SK-N-SH treated with all-trans-retinoic acid at 6 μM for 48 hours (cell line): ENCODE measurements around the gene CCL4.

Experiments used
- ATAC-seq: fragments of 200-7000 bp; cut with Tn5 transposase; 3 replicates; pipeline ENCODE4 v1.9.1; 2020; ENCODE audit warnings: mild to moderate bottlenecking, moderate library complexity
- ARNTL ChIP-seq: fragments of 450-650 bp; formaldehyde crosslinking; IDR thresholded peaks from 2 replicates; pipeline ENCODE4 v1.5.0; 2020; ENCODE audit warnings: low read depth, mild to moderate bottlenecking, moderate library complexity, borderline replicate concordance
- BACH2 ChIP-seq: fragments of 250-450 bp; sonication (Bioruptor Pico); IDR thresholded peaks from 2 replicates; pipeline ENCODE4 v1.9.0; 2021; ENCODE audit warnings: mild to moderate bottlenecking, borderline replicate concordance
- CREB5 ChIP-seq: fragments of 250-450 bp; sonication (Bioruptor Pico); IDR thresholded peaks from 2 replicates; pipeline ENCODE4 v1.5.1; 2020; ENCODE audit warnings: low read depth, mild to moderate bottlenecking, moderate library complexity
- CSDC2 ChIP-seq: fragments of 250-450 bp; sonication (Bioruptor Pico); IDR thresholded peaks from 2 replicates; pipeline ENCODE4 v1.5.0; 2020; ENCODE audit warnings: mild to moderate bottlenecking, moderate library complexity
- ESRRG ChIP-seq: fragments of 250-450 bp; sonication (Bioruptor Pico); IDR thresholded peaks from 2 replicates; pipeline ENCODE4 v1.6.1; 2021; ENCODE audit warnings: mild to moderate bottlenecking
- GLIS3 ChIP-seq: fragments of 250-450 bp; sonication (Bioruptor Pico); IDR thresholded peaks from 2 replicates; pipeline ENCODE4 v1.5.0; 2020; ENCODE audit warnings: mild to moderate bottlenecking, moderate library complexity
- ISL1 ChIP-seq: fragments of 250-450 bp; sonication (Bioruptor Pico); IDR thresholded peaks from 2 replicates; pipeline ENCODE4 v2.1.2; 2022; ENCODE audit warnings: mild to moderate bottlenecking, moderate library complexity
- OSR1 ChIP-seq: fragments of 250-450 bp; sonication (Bioruptor Pico); IDR thresholded peaks from 2 replicates; pipeline ENCODE4 v1.8.0; 2022; ENCODE audit warnings: moderate library complexity, mild to moderate bottlenecking, inconsistent platforms
- PATZ1 ChIP-seq: fragments of 250-450 bp; sonication (Bioruptor Pico); IDR thresholded peaks from 2 replicates; pipeline ENCODE4 v1.8.0; 2020; ENCODE audit warnings: mild to moderate bottlenecking, moderate library complexity, borderline replicate concordance
- PPARA ChIP-seq: fragments of 250-450 bp; sonication (Bioruptor Pico); IDR thresholded peaks from 2 replicates; pipeline ENCODE4 v1.5.0; 2020; ENCODE audit warnings: mild to moderate bottlenecking, borderline replicate concordance
- RARB ChIP-seq: fragments of 250-450 bp; sonication (Bioruptor Pico); IDR thresholded peaks from 2 replicates; pipeline ENCODE4 v1.8.0; 2021; ENCODE audit warnings: mild to moderate bottlenecking, moderate library complexity
- SNAI2 ChIP-seq: fragments of 250-450 bp; sonication (Bioruptor Pico); IDR thresholded peaks from 2 replicates; pipeline ENCODE4 v1.5.0; 2020; ENCODE audit warnings: mild to moderate bottlenecking, moderate library complexity
- TCF4 ChIP-seq: fragments of 250-450 bp; sonication (Bioruptor Pico); IDR thresholded peaks from 2 replicates; pipeline ENCODE4 v1.8.0; 2021; ENCODE audit warnings: mild to moderate bottlenecking, moderate library complexity, borderline replicate concordance
- TOX ChIP-seq: fragments of 250-450 bp; sonication (Bioruptor Pico); IDR thresholded peaks from 2 replicates; pipeline ENCODE4 v1.8.0; 2021; ENCODE audit warnings: mild to moderate bottlenecking, moderate library complexity, borderline replicate concordance
- ZC3H10 ChIP-seq: fragments of 250-450 bp; sonication (Bioruptor Pico); IDR thresholded peaks from 2 replicates; pipeline ENCODE4 v1.5.1; 2021; ENCODE audit warnings: mild to moderate bottlenecking, moderate library complexity
- ZFP3 ChIP-seq: fragments of 250-450 bp; sonication (Bioruptor Pico); IDR thresholded peaks from 2 replicates; pipeline ENCODE4 v1.5.0; 2020; ENCODE audit warnings: mild to moderate bottlenecking, moderate library complexity
- ZFP30 ChIP-seq: fragments of 450-650 bp; formaldehyde crosslinking; IDR thresholded peaks from 2 replicates; pipeline ENCODE4 v1.5.0; 2022; ENCODE audit warnings: mild to moderate bottlenecking, moderate library complexity
- ZNF565 ChIP-seq: fragments of 450-650 bp; formaldehyde crosslinking; conservative IDR thresholded peaks from 2 replicates; pipeline ENCODE4 v1.5.0; 2020; ENCODE audit warnings: low read depth, mild to moderate bottlenecking, moderate library complexity
- ZNF70 ChIP-seq: fragments of 450-650 bp; formaldehyde crosslinking; IDR thresholded peaks from 2 replicates; pipeline ENCODE4 v1.5.0; 2020; ENCODE audit warnings: mild to moderate bottlenecking, moderate library complexity
- ZNF8 ChIP-seq: fragments of 450-650 bp; formaldehyde crosslinking; IDR thresholded peaks from 2 replicates; pipeline ENCODE4 v1.5.0; 2020; ENCODE audit warnings: mild to moderate bottlenecking, moderate library complexity
- TF ChIP-seq, protein P1 (sequence below): fragments of 250-450 bp; sonication (Bioruptor Pico); IDR thresholded peaks from 2 replicates; pipeline ENCODE4 v1.5.0; 2020; ENCODE audit warnings: mild to moderate bottlenecking, moderate library complexity

The CCL4 gene

DNA sequence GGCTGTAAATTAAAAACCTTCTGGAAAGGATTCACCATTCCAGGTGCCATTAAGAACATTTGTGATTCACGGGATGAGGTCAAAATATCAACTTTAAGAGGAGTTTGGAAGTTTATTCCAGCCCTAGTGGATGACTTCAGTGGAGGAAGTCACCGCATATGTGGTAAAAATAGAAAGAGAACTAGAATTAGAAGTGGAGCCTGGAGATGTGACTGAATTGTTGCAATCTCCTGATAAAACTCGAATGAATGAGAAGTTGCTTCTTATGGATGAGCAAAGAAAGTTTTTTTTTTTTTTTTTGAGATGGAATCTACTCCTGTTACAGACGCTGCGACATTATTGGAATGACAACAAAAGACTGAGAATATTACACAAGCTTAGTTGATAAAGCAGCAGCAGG lies 26.7 kb downstream of the CCL4 start:
- TF ChIP-seq OSR1 (CRISPR knock-in tag) (no peak), ESRRG (no peak), CREB5 (CRISPR knock-in tag) (no peak), BACH2 (no peak), ZFP3 (no peak), ARNTL (no peak), ZFP30 (CRISPR knock-in tag) (no peak), ZNF565 (CRISPR knock-in tag) (no peak), ZC3H10 (CRISPR knock-in tag) (no peak), SNAI2 (CRISPR knock-in tag) (no peak), PPARA (no peak), ZNF8 (CRISPR knock-in tag) (no peak), GLIS3 (no peak), ZNF70 (CRISPR knock-in tag) (no peak)

DNA sequence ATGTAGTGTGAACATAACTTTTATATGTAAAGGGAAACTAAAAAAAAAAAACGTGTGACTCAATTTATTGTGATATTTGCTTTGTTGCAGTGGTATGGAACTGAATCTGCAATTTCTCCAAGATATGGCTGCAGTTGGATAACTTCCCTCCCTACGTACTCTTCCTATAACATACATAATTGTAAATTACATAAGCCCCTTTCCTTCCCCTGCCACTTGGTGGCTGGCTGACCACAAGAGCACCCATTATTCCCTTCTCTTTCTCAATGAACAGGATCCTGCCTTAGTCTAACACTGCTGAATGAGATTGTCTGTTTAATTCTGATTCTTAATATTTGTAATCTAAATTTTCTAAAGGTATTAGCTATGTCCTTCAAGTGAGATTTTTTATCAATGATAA lies 27.8 kb downstream of the CCL4 start:
- no peak for TF ChIP-seq ZNF70 (CRISPR knock-in tag)
- TF ChIP-seq ZC3H10 (CRISPR knock-in tag), result no peak
- no peak for TF ChIP-seq TCF4 (CRISPR knock-in tag)
- TF ChIP-seq, all 23 proteins: peak for 0
- no peak for ATAC-seq

More for the DNA sequence above, 26.7 kb downstream of the CCL4 start:
- ATAC-seq, result no peak

DNA sequence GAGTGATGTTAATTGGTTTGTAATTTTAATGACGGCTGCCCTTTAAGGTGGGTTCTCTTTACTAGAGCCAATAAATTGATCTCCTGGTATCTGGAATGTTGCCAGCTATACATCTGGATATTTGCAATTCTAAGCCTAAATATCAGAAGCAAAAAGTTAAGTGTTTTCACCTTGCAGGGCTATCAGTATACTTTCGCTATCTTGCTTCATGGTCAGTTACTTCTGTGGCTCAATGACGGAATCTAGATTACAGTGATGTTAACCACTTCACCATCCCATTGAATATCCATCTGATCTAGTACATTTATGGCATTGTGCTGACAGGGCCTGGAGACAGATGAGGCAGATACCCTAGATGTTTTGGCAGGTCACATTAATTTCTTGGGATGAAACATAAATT lies 28.3 kb downstream of the CCL4 start:
- TF ChIP-seq ZNF565 (CRISPR knock-in tag) (no peak), ZNF70 (CRISPR knock-in tag) (no peak), CREB5 (CRISPR knock-in tag) (no peak), CSDC2 (CRISPR knock-in tag) (no peak), TOX (CRISPR knock-in tag) (no peak), SNAI2 (CRISPR knock-in tag) (no peak), OSR1 (CRISPR knock-in tag) (no peak), RARB (no peak)
- no peak for ATAC-seq

- ATAC-seq, result no peak
- TF ChIP-seq PATZ1 (CRISPR knock-in tag) (no peak), ISL1 (CRISPR knock-in tag) (no peak), TOX (CRISPR knock-in tag) (no peak), RARB (no peak), SNAI2 (CRISPR knock-in tag) (no peak), CREB5 (CRISPR knock-in tag) (no peak), GLIS3 (no peak), ZC3H10 (CRISPR knock-in tag) (no peak)
- TF ChIP-seq, protein P1, sequence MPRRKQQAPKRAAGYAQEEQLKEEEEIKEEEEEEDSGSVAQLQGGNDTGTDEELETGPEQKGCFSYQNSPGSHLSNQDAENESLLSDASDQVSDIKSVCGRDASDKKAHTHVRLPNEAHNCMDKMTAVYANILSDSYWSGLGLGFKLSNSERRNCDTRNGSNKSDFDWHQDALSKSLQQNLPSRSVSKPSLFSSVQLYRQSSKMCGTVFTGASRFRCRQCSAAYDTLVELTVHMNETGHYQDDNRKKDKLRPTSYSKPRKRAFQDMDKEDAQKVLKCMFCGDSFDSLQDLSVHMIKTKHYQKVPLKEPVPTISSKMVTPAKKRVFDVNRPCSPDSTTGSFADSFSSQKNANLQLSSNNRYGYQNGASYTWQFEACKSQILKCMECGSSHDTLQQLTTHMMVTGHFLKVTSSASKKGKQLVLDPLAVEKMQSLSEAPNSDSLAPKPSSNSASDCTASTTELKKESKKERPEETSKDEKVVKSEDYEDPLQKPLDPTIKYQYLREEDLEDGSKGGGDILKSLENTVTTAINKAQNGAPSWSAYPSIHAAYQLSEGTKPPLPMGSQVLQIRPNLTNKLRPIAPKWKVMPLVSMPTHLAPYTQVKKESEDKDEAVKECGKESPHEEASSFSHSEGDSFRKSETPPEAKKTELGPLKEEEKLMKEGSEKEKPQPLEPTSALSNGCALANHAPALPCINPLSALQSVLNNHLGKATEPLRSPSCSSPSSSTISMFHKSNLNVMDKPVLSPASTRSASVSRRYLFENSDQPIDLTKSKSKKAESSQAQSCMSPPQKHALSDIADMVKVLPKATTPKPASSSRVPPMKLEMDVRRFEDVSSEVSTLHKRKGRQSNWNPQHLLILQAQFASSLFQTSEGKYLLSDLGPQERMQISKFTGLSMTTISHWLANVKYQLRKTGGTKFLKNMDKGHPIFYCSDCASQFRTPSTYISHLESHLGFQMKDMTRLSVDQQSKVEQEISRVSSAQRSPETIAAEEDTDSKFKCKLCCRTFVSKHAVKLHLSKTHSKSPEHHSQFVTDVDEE, result no peak
Observed at GRCh38 chr17:36132421-36132831, 28.8 kb downstream of the CCL4 start.
